ENCODE measurements around the gene MED8.

- TF ChIP-seq POLR2A (IDR thresholded peaks at IDR 0.05; ENCODE audit: low read depth, low read length), result no peak
- TF ChIP-seq TAF1 (IDR thresholded peaks at IDR 0.05; ENCODE audit: low read depth, low read length), result no peak
- TF ChIP-seq POLR2AphosphoS5 (IDR thresholded peaks at IDR 0.05; ENCODE audit: low read depth, low read length), result no peak
- no peak for TF ChIP-seq SPI1 (IDR thresholded peaks at IDR 0.05; ENCODE audit: low read depth, low read length)
- no peak for TF ChIP-seq PAX5 (IDR thresholded peaks at IDR 0.05; ENCODE audit: insufficient read depth, low read length, severe bottlenecking)
Observed at GRCh38 chr1:43383449-43383848, 6.2 kb downstream of the MED8 start.
